GM19395 (cell line): ENCODE measurements around the gene CHID1.

Experiments
- ATAC-seq: cut with Tn5 transposase; IDR thresholded peaks from one replicate; pipeline ENCODE4 v1.9.1; 2021; ENCODE audit warnings: mild to moderate bottlenecking, moderate library complexity; ENCODE audit not compliant: unreplicated experiment

The CHID1 gene

GRCh38 chr11:933142-933851 lies 22.7 kb upstream of the CHID1 start:
- no peak for ATAC-seq

DNA sequence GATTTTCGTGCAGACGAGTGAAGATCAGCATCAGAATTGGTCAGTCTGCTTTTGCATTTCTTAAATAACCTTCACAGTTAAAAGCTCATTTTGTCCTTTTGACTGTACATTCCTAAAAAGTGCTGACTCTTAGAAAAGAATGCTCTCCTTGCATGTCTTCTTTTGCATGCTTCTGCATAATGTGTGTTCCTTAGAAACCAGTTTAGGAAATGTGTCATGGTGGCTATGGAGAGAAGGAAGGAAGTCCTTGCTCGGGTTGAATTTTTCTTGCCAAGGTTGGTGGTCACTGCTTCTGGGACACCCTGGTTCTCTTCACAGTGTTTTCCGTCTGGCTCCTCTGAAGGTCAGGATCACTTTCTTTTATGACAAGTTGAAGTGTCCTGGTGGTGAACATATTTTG lies 21.8 kb upstream of the CHID1 start:
- ATAC-seq = no peak

- ATAC-seq = no peak
Observed at GRCh38 chr11:931385-931784, 20.8 kb upstream of the CHID1 start.

- no peak for ATAC-seq
Observed at GRCh38 chr11:929405-929804, 18.8 kb upstream of the CHID1 start.

- no peak for ATAC-seq
Observed at GRCh38 chr11:928786-929185, 18.2 kb upstream of the CHID1 start.

GRCh38 chr11:927871-928270 lies 17.3 kb upstream of the CHID1 start:
- ATAC-seq = no peak

- ATAC-seq = no peak
Observed at GRCh38 chr11:926341-926916, 15.8 kb upstream of the CHID1 start.

DNA sequence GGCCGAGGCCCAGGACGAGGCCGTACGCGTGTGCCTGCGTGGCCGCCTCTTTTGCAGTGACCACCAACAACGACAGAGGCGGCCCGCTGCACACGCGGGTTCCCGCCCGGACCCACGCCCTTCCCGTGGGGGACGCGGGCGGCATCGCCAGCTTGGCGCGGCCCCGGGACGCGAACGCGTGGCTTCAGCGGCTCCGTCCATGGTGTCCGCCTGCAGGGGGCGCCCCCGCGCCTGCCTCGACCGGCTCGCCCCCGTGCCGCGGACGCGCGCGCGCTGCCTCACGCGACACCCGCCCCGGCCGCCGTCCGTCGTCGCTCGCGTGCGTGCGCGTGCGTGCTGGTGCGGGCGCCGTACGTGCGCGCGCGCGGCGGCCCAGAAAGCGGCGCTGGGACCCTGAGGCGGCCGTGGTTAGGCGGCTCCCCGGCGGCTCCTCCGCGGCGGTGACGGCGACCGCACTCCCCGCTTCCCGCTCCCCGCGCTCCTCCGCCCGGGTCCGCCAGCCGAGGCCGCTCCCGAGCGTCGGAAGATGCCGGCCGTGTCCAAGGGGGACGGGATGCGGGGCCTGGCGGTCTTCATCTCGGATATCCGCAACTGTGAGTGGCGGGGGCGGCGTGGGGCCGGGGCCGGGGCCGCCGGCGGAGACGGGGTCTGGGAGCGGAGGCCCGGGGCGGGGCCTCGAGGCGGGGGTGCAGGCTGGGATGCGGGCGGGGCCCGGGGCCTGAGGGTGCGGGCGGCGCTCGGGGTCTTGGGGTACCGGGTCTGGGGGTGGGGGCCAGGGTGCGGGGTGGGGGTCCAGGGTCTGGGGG lies 15.1 kb upstream of the CHID1 start, which contains the start of gene AP2A2:
AP2A2 (plus strand) TSS at position 375 of the 806 bp plus-strand sequence; CDS start at position 527, 152 bp downstream.
- ATAC-seq = no peak

DNA sequence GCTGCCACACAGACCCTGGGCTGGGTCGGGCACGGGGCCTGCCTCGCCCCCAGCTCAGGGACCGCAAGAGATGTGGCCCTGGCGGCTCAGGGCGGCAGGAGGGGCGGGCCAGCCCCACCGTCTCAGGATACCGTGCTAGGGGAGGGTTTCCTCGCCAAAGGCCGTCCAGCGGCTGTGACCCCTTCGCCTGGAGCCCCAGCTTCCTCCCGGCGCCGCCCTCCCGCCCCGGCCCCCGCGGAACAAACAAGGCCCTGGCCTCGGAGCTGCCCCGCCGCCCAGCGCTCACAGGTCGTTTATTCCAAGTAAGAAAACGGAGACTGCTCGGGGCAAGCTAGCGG lies 14.5 kb upstream of the CHID1 start:
- ATAC-seq = no peak

DNA sequence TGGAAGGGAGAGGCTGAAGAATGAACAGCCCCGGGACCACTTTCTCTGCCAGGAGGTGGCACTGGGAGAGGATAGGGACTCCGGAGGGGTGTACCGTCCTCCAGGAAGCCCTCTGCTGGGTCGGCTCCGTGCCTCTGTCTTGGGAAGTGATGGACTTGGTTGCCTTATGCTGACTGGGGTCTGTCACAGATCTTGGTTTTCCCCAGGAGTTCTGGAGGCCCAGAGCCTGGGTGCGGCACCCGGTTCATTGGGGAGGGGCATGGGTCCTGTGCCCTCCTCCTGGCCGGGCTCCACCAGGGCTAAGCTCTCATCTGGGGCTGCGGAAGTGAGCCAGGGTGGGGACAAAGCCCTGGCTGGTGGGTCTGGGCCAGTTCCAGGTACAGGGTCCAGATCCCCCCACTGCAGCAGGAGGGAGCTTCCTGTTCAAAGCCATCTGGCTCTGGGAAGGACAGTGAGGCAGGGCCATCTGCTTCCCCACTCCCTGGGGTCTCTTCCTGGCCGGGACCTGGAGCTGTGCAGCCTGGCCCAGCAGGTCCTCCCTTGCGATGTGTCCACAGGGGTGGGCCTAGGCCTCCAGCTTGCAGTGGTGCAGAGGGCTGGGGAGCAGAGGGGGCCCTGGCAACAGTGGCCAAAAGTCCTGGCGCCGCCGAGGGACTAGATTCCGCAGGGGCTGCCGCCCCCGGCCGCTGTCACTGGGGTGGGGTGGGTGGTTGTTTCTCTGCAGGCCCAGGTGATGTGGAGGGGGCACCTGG lies 14.0 kb upstream of the CHID1 start:
- ATAC-seq = no peak

- no peak for ATAC-seq
Observed at GRCh38 chr11:923691-924405, 13.2 kb upstream of the CHID1 start.

GRCh38 chr11:921921-922678 lies 11.5 kb upstream of the CHID1 start:
- ATAC-seq = no peak

DNA sequence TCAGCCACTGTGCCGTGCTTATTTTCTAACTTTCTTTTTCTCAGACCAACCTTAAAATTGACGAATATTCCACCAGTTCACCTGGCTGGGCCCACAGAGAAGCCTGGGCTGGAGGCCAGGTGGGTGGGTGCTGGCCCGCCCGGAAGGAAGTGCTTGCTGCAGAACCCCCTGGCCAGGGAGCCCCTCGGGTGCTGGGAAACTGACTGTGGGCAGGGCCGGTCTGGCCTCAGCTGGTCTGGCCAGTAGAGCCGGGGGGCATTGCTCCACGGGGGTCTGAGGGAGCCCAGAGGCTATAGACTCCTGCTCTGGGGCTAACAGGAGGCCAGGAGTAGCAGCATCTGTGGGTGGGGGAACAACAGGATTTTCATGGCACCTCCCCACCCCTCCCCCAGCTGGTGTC lies 6.8 kb upstream of the CHID1 start:
- no peak for ATAC-seq

DNA sequence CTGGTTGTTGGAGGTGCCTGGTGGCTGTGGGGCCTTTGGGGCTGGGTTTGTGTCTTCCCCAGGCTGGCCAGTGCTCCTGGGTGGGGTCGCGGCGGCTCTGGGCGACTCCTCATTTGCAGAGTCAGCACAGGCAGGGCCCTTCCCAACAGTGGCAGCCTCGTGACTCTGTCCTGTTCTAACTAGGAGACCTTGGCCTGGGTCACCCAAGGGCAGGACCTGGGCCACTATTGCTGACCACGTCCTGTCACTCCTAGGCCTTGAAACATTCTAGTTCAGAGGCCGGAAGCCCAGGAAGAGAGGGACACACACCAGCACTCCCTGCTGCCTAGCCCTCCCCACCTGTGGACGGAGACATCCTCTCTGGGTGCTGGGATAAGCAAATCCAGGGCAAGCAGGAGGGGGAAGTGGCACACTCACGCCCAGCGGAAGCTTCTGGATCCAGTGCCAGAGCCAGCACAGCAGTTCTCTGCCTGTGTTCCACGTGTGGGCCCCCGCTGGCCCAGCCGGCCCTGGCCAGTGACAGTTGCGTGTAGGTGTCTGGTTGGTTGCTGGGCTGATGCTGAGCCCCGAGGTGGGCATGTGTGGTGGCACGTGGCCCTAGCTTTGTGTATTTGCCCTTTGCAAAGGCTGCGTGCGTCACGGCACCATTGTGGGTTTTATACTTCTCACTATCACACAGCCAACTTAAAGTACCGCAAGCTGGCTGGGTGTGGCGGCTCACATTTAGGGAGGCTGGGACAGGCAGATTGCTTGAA lies 4.3 kb upstream of the CHID1 start:
- ATAC-seq = no peak

GRCh38 chr11:914204-914603 lies 3.6 kb upstream of the CHID1 start:
- no peak for ATAC-seq

DNA sequence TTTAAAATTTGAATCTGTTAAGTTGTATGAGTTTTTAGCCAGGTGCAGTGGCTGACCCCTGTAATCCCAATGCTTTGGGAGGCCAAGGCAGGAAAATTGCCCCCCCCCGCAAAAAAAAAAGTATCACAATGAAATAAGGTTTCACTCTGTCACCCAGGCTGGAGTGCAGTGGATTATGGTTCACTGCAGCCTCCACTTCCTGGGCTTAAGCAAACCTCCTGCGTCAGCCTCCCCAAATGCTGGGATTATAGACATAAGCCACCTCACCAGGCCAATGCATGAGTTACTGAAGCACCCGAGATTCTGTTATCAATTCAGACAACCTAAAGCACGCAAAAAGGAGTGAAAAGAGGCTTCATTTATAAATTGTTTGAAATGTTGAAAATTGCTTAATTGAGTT lies 2.4 kb upstream of the CHID1 start:
- ATAC-seq = no peak

- no peak for ATAC-seq
Observed at GRCh38 chr11:912266-912665, 1.7 kb upstream of the CHID1 start.

DNA sequence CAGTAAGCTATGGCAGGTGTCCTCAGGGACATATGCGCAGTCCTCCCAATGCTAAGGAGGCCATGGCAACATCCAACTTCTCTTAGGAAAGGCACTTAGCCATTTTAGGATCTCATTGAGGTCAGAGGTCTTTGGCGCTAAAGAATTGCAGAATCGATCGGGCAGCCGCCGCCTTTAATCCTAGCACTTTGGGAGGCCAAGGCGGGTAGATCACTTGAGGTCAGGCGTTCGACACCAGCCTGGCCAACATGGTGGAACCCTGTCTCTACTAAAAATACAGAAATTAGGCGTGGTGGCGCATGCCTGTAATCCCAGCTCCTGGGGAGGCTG lies 1.2 kb upstream of the CHID1 start:
- ATAC-seq = no peak
